ENCODE data around the gene SNX33.

GRCh38 chr15:75696311-75696720, 48.6 kb downstream of the SNX33 start:
- no peak for TF ChIP-seq CTCF (IDR thresholded peaks at IDR 0.05)
- TF ChIP-seq POLR2A (IDR thresholded peaks at IDR 0.05): no peak
